OCI-LY1 (cell line): ENCODE data around the gene MYBPHL.

ENCODE experiments used
- H2AFZ ChIP-seq: fragments of 200-600 bp; sonication (generic), shearing (Covaris generic); 2 replicates; pipeline ENCODE4 v1.6.0; 2014; ENCODE audit warnings: antibody characterized with exemption, mild to moderate bottlenecking, low read length
- H3F3A ChIP-seq: fragments of 200-600 bp; sonication (generic), shearing (Covaris generic); 2 replicates; pipeline ENCODE4 v1.6.0; 2014; ENCODE audit warnings: mild to moderate bottlenecking, antibody characterized with exemption, low read length, moderate library complexity; ENCODE audit not compliant: insufficient read depth
- H3K27ac ChIP-seq: fragments of 200-600 bp; sonication (generic); 2 replicates; pipeline ENCODE4 v1.5.1; 2014; ENCODE audit warnings: low read length, mixed run types, mild to moderate bottlenecking, low read depth; ENCODE audit not compliant: poor library complexity, severe bottlenecking
- H3K27me3 ChIP-seq: fragments of 200-600 bp; sonication (generic); 2 replicates; pipeline ENCODE4 v1.6.0; 2014; ENCODE audit warnings: antibody characterized with exemption, mild to moderate bottlenecking, low read length, moderate library complexity; ENCODE audit not compliant: insufficient read depth
- H3K36me3 ChIP-seq: fragments of 200-600 bp; sonication (generic); 2 replicates; pipeline ENCODE4 v1.6.1; 2014; ENCODE audit warnings: mild to moderate bottlenecking, antibody characterized with exemption, low read length, moderate library complexity, mixed read lengths; ENCODE audit not compliant: insufficient read depth
- H3K4me1 ChIP-seq: fragments of 200-600 bp; sonication (generic); 2 replicates; pipeline ENCODE4 v1.5.1; 2014; ENCODE audit warnings: mild to moderate bottlenecking, low read length, moderate library complexity; ENCODE audit not compliant: insufficient read depth, severe bottlenecking
- H3K4me2 ChIP-seq: fragments of 200-600 bp; sonication (generic), shearing (Covaris generic); 2 replicates; pipeline ENCODE4 v1.6.1; 2014; ENCODE audit warnings: low read length
- H3K4me3 ChIP-seq: fragments of 200-600 bp; sonication (generic); 2 replicates; pipeline ENCODE4 v1.5.1; 2014; ENCODE audit warnings: low read length, low read depth, mild to moderate bottlenecking, mixed read lengths; ENCODE audit not compliant: poor library complexity, severe bottlenecking
- H3K79me2 ChIP-seq: fragments of 200-600 bp; shearing (Covaris generic); 2 replicates; pipeline ENCODE4 v1.6.1; 2016; ENCODE audit warnings: mixed run types, low read length, mixed read lengths; ENCODE audit not compliant: insufficient read depth
- H3K9ac ChIP-seq: fragments of 200-600 bp; sonication (generic), shearing (Covaris generic); 2 replicates; pipeline ENCODE4 v1.6.1; 2014; ENCODE audit warnings: mild to moderate bottlenecking, low read length, mixed read lengths
- H3K9me2 ChIP-seq: fragments of 200-600 bp; sonication (generic), shearing (Covaris generic); 2 replicates; pipeline ENCODE4 v1.6.1; 2014; ENCODE audit warnings: low read depth, mild to moderate bottlenecking, low read length, mixed read lengths
- H3K9me3 ChIP-seq: fragments of 200-600 bp; shearing (Covaris generic); 2 replicates; pipeline ENCODE4 v1.6.1; 2014; ENCODE audit warnings: low read length, mixed read lengths
- H4K20me1 ChIP-seq: fragments of 200-600 bp; sonication (generic), shearing (Covaris generic); 2 replicates; pipeline ENCODE4 v1.6.0; 2016; ENCODE audit warnings: mild to moderate bottlenecking, low read length; ENCODE audit not compliant: insufficient read depth
- EZH2 ChIP-seq: fragments of 200-600 bp; sonication (generic), shearing (Covaris generic); IDR thresholded peaks from 2 replicates; pipeline ENCODE4 v1.8.0; 2017; ENCODE audit warnings: borderline replicate concordance, mixed run types, mild to moderate bottlenecking, antibody characterized with exemption, low read length, moderate library complexity, mixed read lengths
- TF ChIP-seq, protein P1 (sequence below): fragments of 200-600 bp; sonication (generic), shearing (Covaris generic); IDR thresholded peaks from 2 replicates; pipeline ENCODE4 v1.5.1; 2017; ENCODE audit warnings: mild to moderate bottlenecking, antibody characterized with exemption, low read length, moderate library complexity, mixed read lengths

Gene MYBPHL

DNA sequence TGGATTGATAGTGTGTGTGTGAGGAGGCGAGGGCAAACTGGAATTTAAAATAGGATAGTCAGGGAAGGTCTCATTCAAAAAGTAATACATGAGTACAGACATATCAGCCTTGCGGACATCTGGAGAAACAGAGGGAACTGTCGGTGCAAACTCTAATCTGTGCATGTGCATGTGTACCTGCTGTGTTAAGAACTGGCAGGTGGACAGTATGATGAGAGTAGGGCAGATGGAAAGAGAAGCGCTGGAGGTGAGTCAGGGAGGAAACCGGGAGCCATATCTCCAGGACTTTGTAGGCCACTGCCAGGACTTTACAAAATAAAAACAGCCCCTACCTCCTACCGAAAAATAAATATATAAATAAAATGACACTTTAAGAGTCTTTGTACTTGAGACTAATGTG is 31.3 kb upstream of the MYBPHL start:
- TF ChIP-seq EZH2, result no peak
- TF ChIP-seq, protein P1, sequence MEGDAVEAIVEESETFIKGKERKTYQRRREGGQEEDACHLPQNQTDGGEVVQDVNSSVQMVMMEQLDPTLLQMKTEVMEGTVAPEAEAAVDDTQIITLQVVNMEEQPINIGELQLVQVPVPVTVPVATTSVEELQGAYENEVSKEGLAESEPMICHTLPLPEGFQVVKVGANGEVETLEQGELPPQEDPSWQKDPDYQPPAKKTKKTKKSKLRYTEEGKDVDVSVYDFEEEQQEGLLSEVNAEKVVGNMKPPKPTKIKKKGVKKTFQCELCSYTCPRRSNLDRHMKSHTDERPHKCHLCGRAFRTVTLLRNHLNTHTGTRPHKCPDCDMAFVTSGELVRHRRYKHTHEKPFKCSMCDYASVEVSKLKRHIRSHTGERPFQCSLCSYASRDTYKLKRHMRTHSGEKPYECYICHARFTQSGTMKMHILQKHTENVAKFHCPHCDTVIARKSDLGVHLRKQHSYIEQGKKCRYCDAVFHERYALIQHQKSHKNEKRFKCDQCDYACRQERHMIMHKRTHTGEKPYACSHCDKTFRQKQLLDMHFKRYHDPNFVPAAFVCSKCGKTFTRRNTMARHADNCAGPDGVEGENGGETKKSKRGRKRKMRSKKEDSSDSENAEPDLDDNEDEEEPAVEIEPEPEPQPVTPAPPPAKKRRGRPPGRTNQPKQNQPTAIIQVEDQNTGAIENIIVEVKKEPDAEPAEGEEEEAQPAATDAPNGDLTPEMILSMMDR, result no peak
- no peak overlapping the region for H3K4me2 ChIP-seq
- no peaks in the 10 kb centered on the region for H3K27me3 ChIP-seq
- H3K36me3 ChIP-seq, result no peaks in the 10 kb centered on the region
- no peak overlapping the region for H3K9ac ChIP-seq
- no peaks in the 10 kb centered on the region for H3K79me2 ChIP-seq
- H3K9me3 ChIP-seq, result no peaks in the 10 kb centered on the region
- no peaks in the 10 kb centered on the region for H4K20me1 ChIP-seq
- H3K4me3 ChIP-seq, result no peak overlapping the region
- no peaks in the 10 kb centered on the region for H3K9me2 ChIP-seq
- H3F3A ChIP-seq, result no peaks in the 10 kb centered on the region
- no peak overlapping the region for H2AFZ ChIP-seq
- H3K27ac ChIP-seq, result no peak overlapping the region
- H3K4me1 ChIP-seq, result no peaks in the 10 kb centered on the region

DNA sequence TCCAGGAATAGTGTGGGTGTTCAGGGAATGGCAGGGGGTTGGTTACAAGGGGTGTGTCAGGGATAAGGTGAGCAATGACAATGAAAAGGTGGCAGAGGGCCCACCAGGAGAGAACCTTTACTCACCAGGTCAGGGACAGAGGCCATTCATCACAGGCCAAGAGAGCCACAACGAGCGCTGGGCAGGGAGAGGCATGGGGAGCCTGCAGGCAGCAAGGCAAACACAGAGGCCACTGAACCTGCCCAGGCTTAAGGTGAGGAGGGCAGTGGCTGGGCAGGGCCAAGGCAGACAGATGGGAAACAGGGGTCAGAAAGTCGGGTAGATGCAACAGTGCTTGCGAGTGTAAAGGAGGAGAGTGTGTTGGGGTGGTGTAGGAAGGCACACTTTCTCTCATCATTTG is 28.3 kb upstream of the MYBPHL start:
- no peaks in the 10 kb centered on the region for H3K36me3 ChIP-seq

DNA sequence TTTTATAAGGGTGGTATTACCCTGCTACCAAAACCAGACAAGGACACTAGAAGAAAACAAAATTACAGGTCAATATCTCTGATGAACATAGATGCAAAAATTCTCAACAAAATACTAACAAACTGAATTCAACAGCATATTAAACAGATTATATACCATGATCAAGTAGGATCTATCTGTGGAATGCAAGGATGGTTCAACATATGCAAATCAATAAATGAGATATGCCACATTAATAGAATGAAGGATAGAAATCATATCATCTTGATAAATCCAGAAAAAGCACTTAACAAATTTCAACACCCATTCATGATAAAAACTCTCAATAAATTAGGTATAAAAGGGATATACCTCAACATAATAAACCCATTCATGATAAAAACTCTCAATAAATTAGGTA is 24.3 kb upstream of the MYBPHL start:
- H3K4me1 ChIP-seq, result no peaks in the 10 kb centered on the region
- no peak overlapping the region for H3K9ac ChIP-seq
- no peak overlapping the region for H3K4me2 ChIP-seq
- H2AFZ ChIP-seq, result no peak overlapping the region
- no peaks in the 10 kb centered on the region for H4K20me1 ChIP-seq
- H3K9me2 ChIP-seq, result no peaks in the 10 kb centered on the region
- H3K9me3 ChIP-seq, result 0 out of 2 replicates have a peak, but pooled peaks cover 4% of the 10 kb centered on the region
- no peaks in the 10 kb centered on the region for H3K36me3 ChIP-seq
- H3K4me3 ChIP-seq, result no peak overlapping the region
- H3K27ac ChIP-seq, result no peak overlapping the region
- H3F3A ChIP-seq, result no peaks in the 10 kb centered on the region
- no peak for TF ChIP-seq EZH2
- TF ChIP-seq, protein P1, result no peak
- no peaks in the 10 kb centered on the region for H3K27me3 ChIP-seq
- H3K79me2 ChIP-seq, result no peaks in the 10 kb centered on the region

More for the DNA sequence above, 28.3 kb upstream of the MYBPHL start:
- Histone ChIP-seq H3F3A (no peaks in the 10 kb centered on the region), H2AFZ (no peak overlapping the region), H4K20me1 (no peaks in the 10 kb centered on the region), H3K79me2 (no peaks in the 10 kb centered on the region), H3K9me3 (0 out of 2 replicates have a peak, but pooled peaks cover 4% of the 10 kb centered on the region), H3K9ac (no peak overlapping the region), H3K9me2 (no peaks in the 10 kb centered on the region), H3K4me2 (no peak overlapping the region), H3K4me1 (no peaks in the 10 kb centered on the region), H3K27me3 (no peaks in the 10 kb centered on the region), H3K27ac (no peak overlapping the region), H3K4me3 (no peak overlapping the region)
- TF ChIP-seq, protein P1, result no peak
- no peak for TF ChIP-seq EZH2
